Measurements from ENCODE around the gene OR14K1.
"Not testable (repeated sequence)": the region's sequence is repeated elsewhere in the genome, so short reads cannot be mapped to it uniquely, and the experiment has no call there.

OR14K1 gene

DNA sequence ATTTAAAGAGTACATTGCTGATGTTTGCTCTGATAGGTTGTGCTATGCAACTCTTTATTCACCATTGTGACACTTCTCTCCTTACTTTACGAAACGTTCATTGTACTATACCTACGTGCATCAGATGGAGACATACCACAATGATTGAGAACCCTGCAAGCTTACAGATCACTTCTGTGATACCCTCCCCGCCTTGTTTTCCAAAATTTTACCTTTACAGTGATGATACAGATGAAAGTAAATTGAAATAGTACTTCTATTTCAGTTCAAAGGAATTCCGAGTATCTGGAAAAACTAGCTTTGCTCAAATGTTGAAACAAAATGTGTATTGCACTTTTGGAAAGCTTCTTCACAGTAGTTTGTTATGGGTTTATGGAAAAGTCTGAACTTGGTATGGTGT is 3.3 kb downstream of the OR14K1 start:
- H3K4me3 ChIP-seq (ENCODE audit: low read depth, low read length), result no peak overlapping the region
- no peak for DNase-seq (ENCODE audit: low read depth, low spot score)
- TF ChIP-seq, protein P1, sequence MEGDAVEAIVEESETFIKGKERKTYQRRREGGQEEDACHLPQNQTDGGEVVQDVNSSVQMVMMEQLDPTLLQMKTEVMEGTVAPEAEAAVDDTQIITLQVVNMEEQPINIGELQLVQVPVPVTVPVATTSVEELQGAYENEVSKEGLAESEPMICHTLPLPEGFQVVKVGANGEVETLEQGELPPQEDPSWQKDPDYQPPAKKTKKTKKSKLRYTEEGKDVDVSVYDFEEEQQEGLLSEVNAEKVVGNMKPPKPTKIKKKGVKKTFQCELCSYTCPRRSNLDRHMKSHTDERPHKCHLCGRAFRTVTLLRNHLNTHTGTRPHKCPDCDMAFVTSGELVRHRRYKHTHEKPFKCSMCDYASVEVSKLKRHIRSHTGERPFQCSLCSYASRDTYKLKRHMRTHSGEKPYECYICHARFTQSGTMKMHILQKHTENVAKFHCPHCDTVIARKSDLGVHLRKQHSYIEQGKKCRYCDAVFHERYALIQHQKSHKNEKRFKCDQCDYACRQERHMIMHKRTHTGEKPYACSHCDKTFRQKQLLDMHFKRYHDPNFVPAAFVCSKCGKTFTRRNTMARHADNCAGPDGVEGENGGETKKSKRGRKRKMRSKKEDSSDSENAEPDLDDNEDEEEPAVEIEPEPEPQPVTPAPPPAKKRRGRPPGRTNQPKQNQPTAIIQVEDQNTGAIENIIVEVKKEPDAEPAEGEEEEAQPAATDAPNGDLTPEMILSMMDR (IDR thresholded peaks at IDR 0.05; ENCODE audit: low read depth, low read length), result no peak
- in situ Hi-C loops (cut with HindIII; ENCODE audit: low sequenced_read_pairs), result no loop called here

DNA sequence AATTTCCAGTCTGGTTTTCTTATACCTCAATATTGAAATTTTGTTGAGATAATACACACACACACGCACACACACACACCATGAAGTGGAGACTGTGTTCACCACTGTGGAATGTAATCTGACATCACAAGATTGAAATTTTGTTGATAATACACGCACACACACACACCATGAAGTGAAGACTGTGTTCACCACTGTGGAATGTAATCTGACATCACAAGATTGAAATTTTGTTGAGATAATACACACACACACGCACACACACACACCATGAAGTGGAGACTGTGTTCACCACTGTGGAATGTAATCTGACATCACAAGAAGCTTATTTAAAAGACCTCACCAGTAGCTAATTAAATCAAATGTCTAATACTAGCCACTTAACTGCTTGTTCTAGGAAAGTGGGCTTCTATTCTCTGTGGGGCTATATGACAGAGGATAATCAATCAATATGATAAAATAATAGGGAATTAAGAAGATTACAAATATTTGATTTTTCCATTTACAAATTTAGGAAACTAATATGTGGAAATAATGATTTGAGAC is 3.9 kb downstream of the OR14K1 start:
- in situ Hi-C loops (cut with HindIII; ENCODE audit: low sequenced_read_pairs); H3K4me3 ChIP-seq (ENCODE audit: low read depth, low read length): not testable (repeated sequence)
- peak; percentile 72 for DNase-seq (ENCODE audit: low read depth, low spot score)

GRCh38 chr1:247746391-247746935 is 8.0 kb downstream of the OR14K1 start:
- no peak overlapping the region for H3K4me3 ChIP-seq (ENCODE audit: low read depth, low read length)
- TF ChIP-seq, protein P1 (IDR thresholded peaks at IDR 0.05; ENCODE audit: low read depth, low read length), result no peak
- DNase-seq (ENCODE audit: low read depth, low spot score), result peak; percentile 37
- in situ Hi-C loops (cut with HindIII; ENCODE audit: low sequenced_read_pairs), result no loop called here

DNA sequence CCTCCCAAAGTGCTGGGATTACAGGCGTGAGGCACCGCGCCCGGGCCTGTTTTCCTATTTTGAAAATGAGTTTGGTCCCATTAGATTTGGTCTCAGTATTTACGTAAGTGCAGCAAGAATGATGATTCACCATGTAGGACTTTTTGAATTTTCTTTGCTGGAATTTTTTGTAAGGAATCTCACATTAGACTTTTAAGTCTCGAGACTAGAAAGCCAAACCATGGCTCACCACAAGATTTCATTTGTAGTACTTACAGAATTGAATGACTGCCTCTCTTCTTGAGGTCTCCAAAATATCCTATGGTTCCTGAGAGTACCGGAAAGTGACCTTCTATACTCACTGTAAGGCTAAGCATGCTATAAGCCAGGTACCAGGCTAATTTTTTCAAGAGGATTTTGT is 9.2 kb downstream of the OR14K1 start:
- peak; percentile 76 for DNase-seq (ENCODE audit: low read depth, low spot score)
- TF ChIP-seq, protein P1 (IDR thresholded peaks at IDR 0.05; ENCODE audit: low read depth, low read length), result no peak
- H3K4me3 ChIP-seq (ENCODE audit: low read depth, low read length), result no peak overlapping the region
- in situ Hi-C loops (cut with HindIII; ENCODE audit: low sequenced_read_pairs), result no loop called here

GRCh38 chr1:247748041-247748440 is 9.6 kb downstream of the OR14K1 start, which contains the start of gene OR14A2:
OR14A2 (minus strand) TSS chr1:247748141.
- no peak within 1 kb of the TSS for H3K4me3 ChIP-seq (ENCODE audit: low read depth, low read length)
- no peak for DNase-seq (ENCODE audit: low read depth, low spot score)
- TF ChIP-seq, protein P1 (IDR thresholded peaks at IDR 0.05; ENCODE audit: low read depth, low read length), result no peak
- in situ Hi-C loops (cut with HindIII; ENCODE audit: low sequenced_read_pairs), result no loop called here

GRCh38 chr1:247749870-247750269 is 11.5 kb downstream of the OR14K1 start:
- in situ Hi-C loops (cut with HindIII; ENCODE audit: low sequenced_read_pairs), result no loop called here
- TF ChIP-seq, protein P1 (IDR thresholded peaks at IDR 0.05; ENCODE audit: low read depth, low read length), result no peak

DNA sequence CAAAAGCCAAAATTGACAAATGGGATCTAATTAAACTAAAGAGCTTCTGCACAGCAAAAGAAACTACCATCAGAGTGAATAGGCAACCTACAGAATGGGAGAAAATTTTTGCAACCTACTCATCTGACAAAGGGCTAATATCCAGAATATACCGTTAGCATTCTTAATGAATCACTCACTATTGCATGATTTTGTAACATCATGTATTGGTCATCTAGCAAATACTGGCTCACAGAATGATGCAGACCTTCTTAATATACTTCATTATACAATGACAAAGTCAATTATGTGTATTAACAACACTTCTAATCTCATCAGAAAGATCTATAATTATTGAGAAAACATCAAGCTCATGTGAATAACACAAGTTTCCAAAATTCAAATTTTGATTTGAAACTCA is 15.9 kb downstream of the OR14K1 start:
- in situ Hi-C loops (cut with HindIII; ENCODE audit: low sequenced_read_pairs); DNase-seq (ENCODE audit: low read depth, low spot score); H3K4me3 ChIP-seq (ENCODE audit: low read depth, low read length): not testable (repeated sequence)

More at GRCh38 chr1:247749870-247750269, 11.5 kb downstream of the OR14K1 start:
- H3K4me3 ChIP-seq (ENCODE audit: low read depth, low read length), result no peak overlapping the region
- no peak for DNase-seq (ENCODE audit: low read depth, low spot score)
